Large intestine (tissue), 3 donors: ENCODE measurements around the gene GANAB. TPM values are rescaled to one million over a fixed set of nuclear protein-coding genes. Genes with fewer than 3 reads are reported as not detected.

Experiments
- DNase-seq, 2 donors: peaks; one replicate each; pipeline versions ENCODE4 v3.0.0 to v3.0.0-alpha.2; 2013
- H3K27ac ChIP-seq: one replicate; pipeline ENCODE4 v1.5.1; 2013; ENCODE audit warnings: low read length
- H3K27me3 ChIP-seq: 2 replicates; pipeline ENCODE4 v1.6.1; 2013; ENCODE audit warnings: low read length; ENCODE audit not compliant: control insufficient read depth, insufficient read depth
- H3K36me3 ChIP-seq: 2 replicates; pipeline ENCODE4 v1.6.1; 2013; ENCODE audit warnings: low read length; ENCODE audit not compliant: control insufficient read depth, insufficient read depth
- H3K4me1 ChIP-seq: one replicate; pipeline ENCODE4 v1.6.1; 2013; ENCODE audit warnings: low read length; ENCODE audit not compliant: control insufficient read depth, insufficient read depth
- H3K4me3 ChIP-seq: one replicate; pipeline ENCODE4 v1.5.1; 2013; ENCODE audit warnings: low read length
- H3K9me3 ChIP-seq: one replicate; pipeline ENCODE4 v1.6.1; 2013; ENCODE audit warnings: mild to moderate bottlenecking, low read depth, low read length, moderate library complexity; ENCODE audit not compliant: control insufficient read depth
- WGBS: methylation state at CpG from one replicate; pipeline ENCODE4 v1.1.5; 2013; ENCODE audit warnings: low lambda C conversion rate; ENCODE audit not compliant: insufficient coverage; 5-methylcytosine and 5-hydroxymethylcytosine counted together
- polyA plus RNA-seq: library from polyadenylated mRNA; unstranded; fragments of 120-200 nt; gene quantifications from one replicate; pipeline ENCODE4 v1.2.1, GENCODE V29; 2013

Gene GANAB
- polyA plus RNA-seq, 1 donor: 272 TPM

DNA sequence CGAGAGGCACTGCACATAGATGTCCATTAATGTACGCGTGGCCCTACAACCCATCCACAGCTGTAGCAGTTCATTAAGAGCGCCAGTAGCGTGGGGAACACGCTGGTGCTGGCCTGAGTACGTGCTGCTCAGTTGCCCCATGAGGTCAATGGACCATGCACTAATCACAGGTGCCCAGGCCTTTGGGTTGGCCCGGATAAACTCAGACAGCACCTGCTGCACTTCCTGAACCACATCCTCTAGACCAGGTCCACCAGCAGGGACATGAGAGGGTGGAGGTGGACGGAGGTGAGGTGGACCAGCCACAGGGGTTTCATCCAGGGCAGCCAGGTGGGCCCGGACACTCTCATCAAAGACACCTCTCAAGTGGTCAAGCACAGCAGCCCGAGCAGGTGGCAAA is 3.1 kb upstream of the GANAB start:
- no peak overlapping the region for H3K27ac ChIP-seq
- peaks cover 3% of the 10 kb centered on the region for H3K9me3 ChIP-seq
- DNase-seq: no peak
- no CpG with 5 or more reads among the region's 11 CpGs for WGBS
- H3K36me3 ChIP-seq: peaks cover 31% of the 10 kb centered on the region
- H3K4me1 ChIP-seq: peaks cover 13% of the 10 kb centered on the region
- H3K27me3 ChIP-seq: no peaks in the 10 kb centered on the region
- H3K4me3 ChIP-seq: no peak overlapping the region

DNA sequence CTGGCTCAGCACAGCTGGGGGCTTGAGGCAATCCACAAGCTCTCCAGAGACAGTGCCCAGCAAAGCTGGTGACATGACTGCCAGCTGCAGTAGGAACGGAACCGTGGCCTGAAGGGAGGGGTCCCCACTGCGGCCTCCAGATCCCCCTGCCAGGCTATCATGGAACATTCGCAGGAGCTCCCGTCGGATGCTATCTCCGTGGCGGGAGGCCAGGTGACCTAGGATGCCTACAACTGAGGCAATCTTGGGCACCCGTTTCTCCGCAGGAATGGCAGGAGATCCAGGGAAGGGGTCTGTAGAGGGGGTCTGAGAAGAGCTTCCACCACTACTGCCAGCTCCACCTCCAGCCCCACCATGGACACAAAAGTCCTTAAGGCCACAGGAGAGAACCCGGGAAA is 2.6 kb upstream of the GANAB start:
- WGBS: no CpG with 5 or more reads among the region's 11 CpGs
- Histone ChIP-seq H3K27me3 (no peaks in the 10 kb centered on the region), H3K27ac (no peak overlapping the region), H3K4me3 (no peak overlapping the region), H3K9me3 (peaks cover 3% of the 10 kb centered on the region), H3K4me1 (peaks cover 16% of the 10 kb centered on the region), H3K36me3 (peaks cover 34% of the 10 kb centered on the region)
- no peak for DNase-seq

DNA sequence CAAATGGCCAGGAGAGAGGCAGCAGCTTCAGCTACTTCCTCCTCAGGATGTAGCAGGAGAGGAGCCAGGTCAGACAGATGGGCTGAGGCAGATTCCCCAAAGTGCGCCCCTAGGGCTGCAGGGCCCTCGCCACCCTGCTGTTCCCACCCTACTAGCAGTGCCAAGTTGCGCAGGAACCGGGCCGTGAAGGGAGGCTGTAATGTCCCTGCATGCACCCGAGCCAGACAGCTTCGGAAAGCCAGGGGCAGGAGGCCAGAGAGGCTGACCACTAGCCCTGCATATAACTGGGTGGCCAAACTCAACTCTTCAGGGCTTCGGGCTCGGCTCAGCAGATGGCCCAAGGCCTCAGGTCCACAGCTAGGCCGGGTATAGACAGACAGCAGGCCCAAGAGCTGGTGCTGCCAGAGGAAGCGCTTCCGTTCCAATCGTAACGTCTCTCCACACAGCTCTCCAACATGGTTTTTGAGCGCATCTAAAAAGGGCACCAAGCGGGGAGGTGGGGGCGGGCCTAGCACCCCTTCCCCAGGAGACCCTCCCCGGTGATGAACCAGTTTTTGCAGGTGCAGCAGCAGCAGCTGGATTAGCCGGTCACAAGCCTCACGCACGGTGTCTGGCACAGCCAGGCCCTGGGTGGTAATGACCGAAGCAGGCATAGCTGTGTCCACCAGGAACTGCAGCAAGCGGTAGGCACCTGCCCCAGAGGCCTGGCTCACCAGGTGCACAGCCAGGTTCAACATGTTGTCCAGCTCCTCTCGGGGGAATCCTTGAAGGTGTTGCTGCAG is 2.0 kb upstream of the GANAB start:
- WGBS: no CpG with 5 or more reads among the region's 24 CpGs
- H3K4me1 ChIP-seq: peaks cover 16% of the 10 kb centered on the region
- H3K27ac ChIP-seq: no peak overlapping the region
- peaks cover 38% of the 10 kb centered on the region for H3K36me3 ChIP-seq
- no peak for DNase-seq
- H3K27me3 ChIP-seq: no peaks in the 10 kb centered on the region
- peaks cover 3% of the 10 kb centered on the region for H3K9me3 ChIP-seq
- no peak overlapping the region for H3K4me3 ChIP-seq

DNA sequence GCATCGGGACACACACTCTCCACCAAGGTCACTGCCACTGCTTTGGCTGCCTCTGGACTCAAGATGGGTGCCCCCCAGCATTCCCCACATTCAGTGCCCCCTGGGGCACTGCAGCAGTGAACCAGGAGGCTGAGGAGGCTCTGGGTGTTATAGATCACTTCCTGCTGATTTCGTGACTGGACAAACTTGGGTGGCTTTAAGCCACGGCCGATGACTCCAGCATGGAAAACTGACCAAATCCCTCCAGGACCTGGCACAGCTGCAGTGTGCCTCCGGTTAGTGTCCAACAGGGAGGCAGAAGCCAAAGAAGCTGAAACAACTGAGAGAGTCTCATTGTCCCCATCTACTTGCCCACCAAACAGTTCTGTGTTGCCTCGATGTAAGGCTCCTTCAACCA is 1.2 kb upstream of the GANAB start:
- H3K27ac ChIP-seq: no peak overlapping the region
- peaks cover 16% of the 10 kb centered on the region for H3K4me1 ChIP-seq
- WGBS: no CpG with 5 or more reads among the region's 6 CpGs
- DNase-seq: no peak
- H3K4me3 ChIP-seq: no peak overlapping the region
- peaks cover 41% of the 10 kb centered on the region for H3K36me3 ChIP-seq
- H3K27me3 ChIP-seq: no peaks in the 10 kb centered on the region
- peaks cover 3% of the 10 kb centered on the region for H3K9me3 ChIP-seq

DNA sequence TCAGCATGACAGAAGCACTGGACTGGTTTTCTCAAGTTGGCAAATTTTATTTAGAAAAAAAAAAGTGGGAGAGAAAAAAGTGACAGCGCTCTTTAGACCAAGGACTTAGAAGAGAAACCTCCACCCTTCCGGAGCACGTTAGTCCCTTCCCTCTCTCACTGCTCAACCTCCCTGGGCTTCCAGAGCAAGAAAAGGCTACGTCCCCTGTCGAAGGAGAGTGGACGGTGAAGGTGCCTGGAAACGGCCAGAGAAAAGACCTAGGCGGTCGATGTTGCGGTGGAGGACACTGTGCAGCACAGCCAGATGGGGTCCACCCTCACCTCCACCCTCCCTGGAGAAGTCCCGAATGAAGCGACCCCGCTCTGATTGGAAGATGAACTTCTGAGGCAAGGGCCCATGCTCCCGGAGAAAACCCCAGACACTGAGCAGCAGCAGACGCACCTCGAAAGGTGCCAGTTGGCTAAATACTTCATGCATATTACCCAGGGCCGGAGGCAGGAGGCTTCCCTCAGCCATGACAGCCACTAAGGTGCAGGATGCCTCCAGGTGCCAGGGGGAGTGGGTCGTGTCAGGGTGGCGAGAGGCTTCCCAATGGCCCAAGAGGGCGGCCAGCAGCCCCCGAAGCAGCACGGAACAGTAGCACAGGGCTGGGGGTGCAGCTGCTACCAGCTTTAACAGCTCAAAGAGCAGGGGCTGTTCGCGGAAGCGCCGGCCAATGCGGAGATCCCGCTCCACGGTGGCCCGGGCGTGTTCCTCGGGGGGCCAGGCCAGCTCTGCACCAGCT is 604 bp upstream of the GANAB start:
- Histone ChIP-seq H3K4me3 (no peak overlapping the region), H3K4me1 (peaks cover 13% of the 10 kb centered on the region), H3K9me3 (peaks cover 3% of the 10 kb centered on the region), H3K27me3 (no peaks in the 10 kb centered on the region), H3K27ac (peak overlapping the region; percentile 64), H3K36me3 (peaks cover 43% of the 10 kb centered on the region)
- DNase-seq: no peak
- no CpG with 5 or more reads among the region's 32 CpGs for WGBS

DNA sequence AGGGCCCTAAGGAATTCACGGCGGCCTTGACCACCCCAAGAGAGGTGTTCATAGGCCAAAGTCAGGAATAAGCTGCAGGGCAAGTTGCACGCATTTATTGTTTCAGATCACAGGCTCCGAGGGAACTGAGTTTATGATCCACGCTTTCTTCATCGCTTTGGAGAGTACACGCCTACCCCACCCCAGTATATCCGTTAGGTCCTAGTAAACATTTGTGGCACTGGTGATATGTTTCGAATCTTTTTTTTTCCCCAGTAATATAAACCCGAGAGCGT is 805 bp downstream of the GANAB start:
- H3K36me3 ChIP-seq: peaks cover 43% of the 10 kb centered on the region

DNA sequence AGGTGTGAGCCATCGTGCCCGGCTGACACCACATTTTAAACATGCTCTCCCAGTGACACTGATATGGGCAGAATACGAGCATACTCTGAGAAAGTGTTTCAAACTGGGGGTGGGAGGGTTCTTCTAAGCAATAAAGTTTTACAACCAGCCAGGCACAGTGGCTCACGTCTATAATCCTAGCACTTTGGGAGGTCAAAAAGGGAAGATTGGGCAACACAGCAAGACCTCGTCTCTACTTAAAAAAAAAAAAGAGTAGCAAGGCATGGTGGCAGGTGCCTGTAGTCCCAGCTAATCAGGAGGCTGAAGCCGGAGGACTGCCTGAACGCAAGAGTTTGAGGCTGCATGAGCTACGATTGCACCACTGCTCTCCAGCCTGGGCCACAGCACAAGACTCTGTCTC is 2.2 kb downstream of the GANAB start:
- H3K27ac ChIP-seq: no peak overlapping the region
- H3K36me3 ChIP-seq: peaks cover 42% of the 10 kb centered on the region
- no peaks in the 10 kb centered on the region for H3K27me3 ChIP-seq
- WGBS: no CpG with 5 or more reads among the region's 8 CpGs
- H3K9me3 ChIP-seq: peaks cover 3% of the 10 kb centered on the region
- peaks cover 15% of the 10 kb centered on the region for H3K4me1 ChIP-seq
- DNase-seq: no peak
- H3K4me3 ChIP-seq: no peak overlapping the region

More for the DNA sequence above, 805 bp downstream of the GANAB start:
- peak overlapping the region; percentile 94 for H3K4me3 ChIP-seq
- H3K27me3 ChIP-seq: no peaks in the 10 kb centered on the region
- no CpG with 5 or more reads among the region's 11 CpGs for WGBS
- no peak for DNase-seq
- H3K27ac ChIP-seq: peak overlapping the region; percentile 94
- H3K9me3 ChIP-seq: peaks cover 3% of the 10 kb centered on the region
- peaks cover 15% of the 10 kb centered on the region for H3K4me1 ChIP-seq

DNA sequence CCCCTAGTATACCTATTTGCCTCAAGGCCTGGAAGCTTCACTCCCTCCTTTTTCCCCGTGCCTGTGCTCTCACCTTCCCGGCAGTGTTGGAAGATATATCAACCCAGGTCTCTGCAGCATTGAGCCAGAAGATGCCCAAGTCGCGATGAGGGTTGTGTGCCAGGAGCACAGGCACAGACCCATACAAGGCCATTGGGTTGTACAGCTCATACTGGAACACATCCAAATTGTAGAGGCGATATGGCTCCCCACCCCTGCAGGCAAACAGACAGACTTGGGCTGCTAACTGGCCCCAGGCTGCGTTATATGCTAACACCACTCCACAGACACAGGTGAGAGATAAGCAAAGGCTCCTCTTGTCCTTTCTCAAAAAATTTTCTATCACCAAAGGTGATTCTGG is 13.9 kb downstream of the GANAB start:
- Histone ChIP-seq H3K4me1 (no peaks in the 10 kb centered on the region), H3K36me3 (peaks cover 88% of the 10 kb centered on the region), H3K27me3 (no peaks in the 10 kb centered on the region), H3K4me3 (no peak overlapping the region), H3K9me3 (no peaks in the 10 kb centered on the region), H3K27ac (no peak overlapping the region)
- no CpG with 5 or more reads among the region's 6 CpGs for WGBS
- no peak for DNase-seq

DNA sequence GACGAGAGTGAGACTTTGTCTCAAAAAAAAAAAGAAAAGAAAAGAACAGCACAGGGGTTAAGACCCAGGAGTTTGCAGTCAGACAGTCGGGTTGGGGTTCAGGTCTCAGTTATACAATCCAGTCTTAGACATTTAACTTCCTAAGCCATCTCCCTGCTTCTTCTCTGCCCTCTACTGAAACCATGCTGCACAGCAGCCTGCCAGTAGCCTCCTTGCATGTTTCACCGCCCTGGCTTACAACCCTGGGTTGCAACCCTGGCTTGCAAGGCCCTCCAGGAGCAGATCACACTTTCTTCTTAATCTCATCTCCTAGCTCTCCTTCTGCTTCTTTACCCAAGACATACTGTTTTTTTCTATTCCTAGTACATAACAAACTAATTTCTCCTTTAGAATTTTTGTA is 18.7 kb downstream of the GANAB start:
- Histone ChIP-seq H3K4me3 (no peak overlapping the region), H3K9me3 (no peaks in the 10 kb centered on the region), H3K4me1 (no peaks in the 10 kb centered on the region), H3K27me3 (no peaks in the 10 kb centered on the region), H3K36me3 (peaks cover 74% of the 10 kb centered on the region), H3K27ac (no peak overlapping the region)
- no peak for DNase-seq
- WGBS: no CpG with 5 or more reads among the region's 3 CpGs

DNA sequence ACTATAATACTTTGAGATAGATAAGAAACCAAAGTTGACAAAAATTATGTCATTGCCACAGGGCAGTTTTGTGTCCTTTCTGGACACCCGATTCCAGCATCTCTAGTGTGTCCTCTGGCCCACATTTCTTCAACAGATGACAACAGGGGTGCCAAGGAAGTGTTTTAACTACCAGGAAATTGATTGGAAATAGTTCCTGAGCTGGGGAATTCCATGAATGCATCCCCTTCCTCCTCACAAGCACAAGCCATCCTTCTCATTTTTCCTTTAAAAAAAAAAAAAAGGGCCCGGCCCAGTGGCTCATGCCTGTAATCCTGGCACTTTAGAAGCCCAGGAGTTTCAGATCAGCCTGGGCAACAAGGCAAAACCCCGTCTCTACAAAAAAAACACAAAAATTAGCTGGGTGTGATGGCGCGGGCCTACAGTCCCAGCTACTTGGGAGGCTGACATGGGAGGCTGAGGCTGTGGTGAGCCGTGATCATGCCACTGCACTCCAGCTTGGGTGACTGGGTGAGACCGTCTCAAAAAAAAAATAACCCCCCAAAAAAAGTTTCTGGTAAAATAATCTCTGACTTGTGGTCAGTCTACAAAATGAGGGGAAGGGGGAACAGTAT is 23.8 kb downstream of the GANAB start:
- H3K4me1 ChIP-seq: peaks cover 10% of the 10 kb centered on the region
- no peaks in the 10 kb centered on the region for H3K27me3 ChIP-seq
- WGBS: 80% methylated on average over 2 of the region's 7 CpGs
- H3K9me3 ChIP-seq: no peaks in the 10 kb centered on the region
- peak overlapping the region; percentile 82 for H3K27ac ChIP-seq
- H3K4me3 ChIP-seq: peak overlapping the region; percentile 93
- peaks cover 25% of the 10 kb centered on the region for H3K36me3 ChIP-seq
- DNase-seq: no peak
